Measurements from ENCODE around the gene TRERF1.
"Not testable (repeated sequence)": the region's sequence is repeated elsewhere in the genome, so short reads cannot be mapped to it uniquely, and the experiment has no call there.

The TRERF1 gene

DNA sequence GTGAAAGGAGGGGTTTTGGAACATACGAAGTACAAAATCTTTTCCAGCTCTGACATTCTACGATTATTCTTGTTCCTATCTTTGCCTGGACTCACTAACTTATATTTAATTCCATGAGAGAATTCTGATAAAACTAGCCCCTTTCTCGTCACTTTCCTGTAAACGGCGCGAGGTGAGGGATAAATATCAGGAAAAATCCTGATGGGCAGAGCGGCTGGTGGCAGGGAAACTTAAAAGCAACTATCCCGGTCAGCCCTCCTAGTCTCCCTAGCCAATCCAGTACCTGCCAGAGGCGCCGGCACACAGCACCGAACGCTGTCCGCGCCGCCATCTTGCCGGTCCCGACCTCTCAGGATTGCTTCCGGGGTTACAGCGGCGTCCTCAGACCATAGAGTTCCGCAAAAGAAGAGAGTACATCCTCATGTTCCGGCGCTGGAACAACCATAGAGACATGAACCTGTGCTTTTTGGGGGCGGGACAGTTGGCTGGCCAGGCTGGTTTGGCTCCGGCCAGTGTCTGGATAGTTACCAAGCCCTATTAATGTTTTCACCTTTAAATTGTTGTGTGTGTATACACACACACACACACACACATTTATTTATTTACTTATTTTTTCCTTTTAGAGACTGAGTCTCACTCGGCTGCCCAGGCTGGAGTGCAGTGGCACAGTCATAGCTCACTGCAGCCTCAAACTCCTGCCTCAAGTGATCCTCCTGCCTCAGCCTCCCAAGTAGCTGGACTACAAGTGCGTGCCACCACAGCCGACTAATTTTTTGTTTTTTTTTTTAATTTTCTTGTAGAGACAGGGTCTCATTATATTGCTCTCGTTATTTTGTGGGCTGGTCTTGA is 234.0 kb downstream of the TRERF1 start, which contains the start of gene MRPS10:
Gene MRPS10 (minus strand): TSS at position 343 of the 849 bp plus-strand sequence. CDS start 12 bp downstream, at position 331.
- DNase-seq (ENCODE audit: low read depth), result peak; percentile 82
- H3K4me3 ChIP-seq (ENCODE audit: low read length), result peak within 1 kb of the TSS; percentile 89
- TF ChIP-seq, protein P1, sequence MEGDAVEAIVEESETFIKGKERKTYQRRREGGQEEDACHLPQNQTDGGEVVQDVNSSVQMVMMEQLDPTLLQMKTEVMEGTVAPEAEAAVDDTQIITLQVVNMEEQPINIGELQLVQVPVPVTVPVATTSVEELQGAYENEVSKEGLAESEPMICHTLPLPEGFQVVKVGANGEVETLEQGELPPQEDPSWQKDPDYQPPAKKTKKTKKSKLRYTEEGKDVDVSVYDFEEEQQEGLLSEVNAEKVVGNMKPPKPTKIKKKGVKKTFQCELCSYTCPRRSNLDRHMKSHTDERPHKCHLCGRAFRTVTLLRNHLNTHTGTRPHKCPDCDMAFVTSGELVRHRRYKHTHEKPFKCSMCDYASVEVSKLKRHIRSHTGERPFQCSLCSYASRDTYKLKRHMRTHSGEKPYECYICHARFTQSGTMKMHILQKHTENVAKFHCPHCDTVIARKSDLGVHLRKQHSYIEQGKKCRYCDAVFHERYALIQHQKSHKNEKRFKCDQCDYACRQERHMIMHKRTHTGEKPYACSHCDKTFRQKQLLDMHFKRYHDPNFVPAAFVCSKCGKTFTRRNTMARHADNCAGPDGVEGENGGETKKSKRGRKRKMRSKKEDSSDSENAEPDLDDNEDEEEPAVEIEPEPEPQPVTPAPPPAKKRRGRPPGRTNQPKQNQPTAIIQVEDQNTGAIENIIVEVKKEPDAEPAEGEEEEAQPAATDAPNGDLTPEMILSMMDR (conservative IDR thresholded peaks at IDR 0.05; ENCODE audit: low read depth, low read length), result no peak

DNA sequence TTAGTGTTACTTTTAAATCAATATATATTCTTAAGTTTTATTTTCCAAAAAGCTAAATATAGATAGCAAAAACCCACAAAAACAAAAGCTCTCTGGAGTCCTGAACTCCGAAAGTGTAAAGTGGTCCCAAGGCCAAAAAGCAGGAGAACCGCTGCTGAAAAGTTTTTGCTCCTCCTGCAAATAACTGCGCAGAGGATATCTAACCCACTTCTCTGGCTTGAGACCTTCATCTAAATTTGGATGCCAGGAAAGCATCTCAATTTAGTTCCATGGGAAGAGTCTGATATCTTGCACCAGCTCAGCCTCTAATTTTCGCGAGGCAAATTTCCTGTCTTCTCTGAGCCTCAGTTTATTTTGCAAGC is 234.6 kb downstream of the TRERF1 start:
- DNase-seq (ENCODE audit: low read depth), result no peak
- TF ChIP-seq, protein P1 (conservative IDR thresholded peaks at IDR 0.05; ENCODE audit: low read depth, low read length), result no peak
- H3K4me3 ChIP-seq (ENCODE audit: low read length), result peak overlapping the region; percentile 89

DNA sequence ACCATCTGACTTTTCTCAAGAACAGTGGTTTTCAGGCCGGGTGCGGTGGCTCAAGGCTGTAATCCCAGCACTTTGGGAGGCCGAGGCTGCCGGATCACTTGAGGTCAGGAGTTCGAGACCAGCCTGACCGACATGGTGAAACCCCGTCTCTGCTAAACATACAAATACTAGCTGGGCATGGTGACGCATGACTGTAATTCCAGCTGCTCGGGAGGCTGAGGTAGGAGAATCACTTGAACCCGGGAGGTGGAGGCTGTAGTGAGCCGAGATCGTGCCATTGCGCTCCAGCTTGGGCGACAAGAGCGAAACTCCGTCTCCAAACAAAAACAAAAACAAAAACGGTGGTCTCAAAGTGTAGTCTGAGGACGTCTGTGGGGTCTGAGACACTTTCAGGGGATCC is 235.2 kb downstream of the TRERF1 start:
- peak overlapping the region; percentile 89 for H3K4me3 ChIP-seq (ENCODE audit: low read length)
- DNase-seq (ENCODE audit: low read depth), result not testable (repeated sequence)

DNA sequence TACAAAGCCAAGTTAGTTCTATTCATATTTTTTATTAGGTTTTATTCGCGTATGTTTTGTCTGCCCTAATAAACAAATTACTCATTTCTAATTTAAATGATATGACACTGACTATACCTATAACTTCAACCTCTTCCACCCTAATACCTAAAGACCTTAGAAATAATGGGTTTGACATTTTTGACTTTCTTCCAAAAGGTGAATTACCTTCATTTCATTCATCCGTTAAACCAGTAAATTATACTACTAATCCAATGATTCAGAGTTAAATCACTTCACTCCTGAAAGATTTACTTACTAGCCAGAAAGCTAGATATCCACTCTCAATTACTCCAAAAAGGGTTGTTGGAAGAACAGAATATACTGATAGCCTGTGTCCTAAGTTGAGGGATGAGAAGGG is 239.3 kb downstream of the TRERF1 start:
- TF ChIP-seq, protein P1 (conservative IDR thresholded peaks at IDR 0.05; ENCODE audit: low read depth, low read length), result no peak
- no peak for DNase-seq (ENCODE audit: low read depth)
- H3K4me3 ChIP-seq (ENCODE audit: low read length), result no peak overlapping the region

DNA sequence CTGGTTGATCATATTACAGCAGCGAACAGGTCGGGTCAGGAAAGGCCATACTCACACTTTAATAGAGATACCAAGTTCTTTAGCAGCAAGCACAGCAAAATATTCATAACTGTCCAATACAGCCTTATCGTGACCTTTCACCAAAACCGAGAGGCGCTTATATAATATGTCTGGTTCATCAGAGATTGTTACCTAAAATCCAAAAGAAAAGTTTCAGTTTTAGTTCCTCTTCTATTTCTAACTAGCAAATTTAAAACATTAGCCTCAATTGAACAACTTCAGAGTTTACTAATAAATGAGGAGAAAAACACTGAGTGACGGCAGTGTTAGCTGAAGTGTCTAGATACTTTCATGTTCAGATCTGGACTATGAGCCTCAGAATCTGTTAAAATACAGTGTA is 240.0 kb downstream of the TRERF1 start:
- DNase-seq (ENCODE audit: low read depth), result no peak
- H3K4me3 ChIP-seq (ENCODE audit: low read length), result no peak overlapping the region
- TF ChIP-seq, protein P1 (conservative IDR thresholded peaks at IDR 0.05; ENCODE audit: low read depth, low read length), result no peak

DNA sequence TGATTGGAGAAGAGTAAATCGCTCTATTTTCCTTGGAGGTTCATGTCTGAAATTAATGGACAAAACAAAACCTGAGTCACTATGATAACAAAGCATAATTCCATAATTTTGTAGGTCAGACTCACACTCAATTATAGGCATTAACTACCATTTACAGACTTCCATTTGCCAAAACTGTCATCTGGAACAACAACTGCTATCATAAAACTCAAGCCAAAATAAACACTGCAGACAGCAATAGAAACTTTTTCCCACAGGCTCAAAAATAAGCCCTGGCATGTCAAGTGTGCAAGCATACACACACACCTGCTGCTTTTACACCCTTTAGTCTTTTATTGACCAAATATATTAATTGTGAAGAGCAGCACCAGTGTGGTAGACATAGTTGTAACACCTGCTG is 241.2 kb downstream of the TRERF1 start:
- TF ChIP-seq, protein P1 (conservative IDR thresholded peaks at IDR 0.05; ENCODE audit: low read depth, low read length), result no peak
- DNase-seq (ENCODE audit: low read depth), result no peak

DNA sequence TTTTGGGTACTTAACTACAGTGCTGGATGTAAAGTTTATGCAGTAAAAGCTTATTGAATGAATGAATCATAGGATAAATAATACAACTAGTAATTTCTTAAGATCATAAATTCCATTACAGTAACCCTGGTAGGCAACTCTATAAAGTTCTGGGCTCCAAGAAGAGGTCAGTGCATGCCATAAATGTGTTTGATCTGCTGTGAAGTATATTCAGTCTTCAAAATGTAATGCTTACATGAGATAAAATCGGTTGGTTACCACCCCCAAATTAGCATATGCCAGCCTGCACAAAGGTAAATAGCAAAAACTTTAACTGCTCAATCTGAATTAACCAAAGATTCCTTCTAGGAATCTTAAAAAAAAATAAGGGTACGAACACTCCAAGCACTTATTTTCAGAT is 244.2 kb downstream of the TRERF1 start:
- H3K4me3 ChIP-seq (ENCODE audit: low read length); DNase-seq (ENCODE audit: low read depth): not testable (repeated sequence)

More for the DNA sequence above, 241.2 kb downstream of the TRERF1 start:
- H3K4me3 ChIP-seq (ENCODE audit: low read length), result no peak overlapping the region

DNA sequence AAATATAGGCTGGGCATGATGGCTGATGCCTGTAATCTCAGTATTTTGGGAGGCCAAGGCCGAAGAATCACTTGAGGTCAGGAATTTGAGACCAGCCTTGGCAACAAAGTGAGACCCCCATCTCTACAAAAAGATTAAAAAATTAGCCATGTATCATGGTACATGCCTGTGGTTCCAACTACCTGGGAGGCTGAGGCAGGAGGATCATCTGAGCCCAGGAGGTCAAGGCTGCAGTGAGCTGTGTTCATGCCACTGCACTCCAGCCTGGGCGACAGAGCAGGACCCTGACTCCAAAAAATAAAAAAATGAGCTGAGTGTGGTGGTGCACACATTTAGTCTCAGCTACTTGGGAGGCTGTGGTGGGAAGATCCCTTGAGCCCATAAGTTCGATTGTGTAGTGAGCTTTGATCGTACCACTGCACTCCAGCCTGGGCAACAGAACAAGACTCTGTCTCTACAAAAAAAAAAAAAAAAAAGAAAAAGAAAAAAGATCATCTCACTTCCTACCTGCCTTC is 246.9 kb downstream of the TRERF1 start:
- no peak overlapping the region for H3K4me3 ChIP-seq (ENCODE audit: low read length)
- no peak for DNase-seq (ENCODE audit: low read depth)
- TF ChIP-seq, protein P1 (conservative IDR thresholded peaks at IDR 0.05; ENCODE audit: low read depth, low read length), result no peak

All from retinal pigment epithelial cell (primary cell).